Caco-2 (cell line): ENCODE measurements around the gene ANTXR2. TPM values are rescaled to one million over a fixed set of nuclear protein-coding genes. Genes with fewer than 3 reads are reported as not detected.

ENCODE experiments used
- BruUV-seq: library from RNA; stranded (reverse); fragments of 400-500 nt; replicated peaks from 2 replicates; lab custom pipeline; 2021; lab: Mats Ljungman, UMichigan
- CTCF ChIA-PET: fragments of 300-600 bp; sonication (Branson Sonifier 250); formaldehyde crosslinking; loops from one replicate; lab custom pipeline; 2022; ENCODE audit warnings: antibody characterized with exemption; lab: Charles Lee
- POLR2A ChIA-PET: fragments of 300-600 bp; sonication (Branson Sonifier 250); formaldehyde crosslinking; loops from one replicate; lab custom pipeline; 2022; ENCODE audit warnings: antibody characterized with exemption; lab: Charles Lee
- DNase-seq, 2 experiments: peaks; one replicate each; pipeline versions ENCODE4 v3.0.0 to v3.0.0-alpha.2; 2020 to 2022
- H3K27me3 ChIP-seq: replicated peaks from 2 replicates; pipeline ENCODE4 v1.6.0; 2011; ENCODE audit warnings: low read length; ENCODE audit not compliant: control insufficient read depth, insufficient read depth
- H3K36me3 ChIP-seq: 2 replicates; pipeline ENCODE4 v1.5.1; 2011; ENCODE audit warnings: low read length; ENCODE audit not compliant: control insufficient read depth, insufficient read depth
- H3K4me1 ChIP-seq: fragments of 250-450 bp; sonication (Bioruptor Pico); 2 replicates; pipeline ENCODE4 v1.5.1; 2020; ENCODE audit warnings: mild to moderate bottlenecking
- H3K4me3 ChIP-seq: 2 replicates; pipeline ENCODE4 v1.5.1; 2011; ENCODE audit warnings: low read depth, mild to moderate bottlenecking, control low read depth, low read length
- H3K9me3 ChIP-seq: fragments of 250-450 bp; sonication (Bioruptor Pico); 2 replicates; pipeline ENCODE4 v1.5.1; 2020; ENCODE audit warnings: mild to moderate bottlenecking, moderate library complexity
- H3K27ac Mint-ChIP-seq: one replicate; pipeline ENCODE4 v1.8.0; 2022; ENCODE audit warnings: mixed read lengths; ENCODE audit not compliant: unreplicated experiment
- H3K27me3 Mint-ChIP-seq: one replicate; pipeline ENCODE4 v1.8.0; 2022; ENCODE audit warnings: mixed read lengths; ENCODE audit not compliant: insufficient read depth, unreplicated experiment
- H3K36me3 Mint-ChIP-seq: one replicate; pipeline ENCODE4 v1.8.0; 2022; ENCODE audit warnings: mild to moderate bottlenecking, mixed read lengths; ENCODE audit not compliant: insufficient read depth, unreplicated experiment
- H3K4me1 Mint-ChIP-seq: one replicate; pipeline ENCODE4 v1.8.0; 2022; ENCODE audit warnings: low read depth, mixed read lengths; ENCODE audit not compliant: unreplicated experiment
- H3K4me3 Mint-ChIP-seq: one replicate; pipeline ENCODE4 v1.8.0; 2022; ENCODE audit warnings: mild to moderate bottlenecking, moderate library complexity, mixed read lengths; ENCODE audit not compliant: unreplicated experiment
- H3K9me3 Mint-ChIP-seq: one replicate; pipeline ENCODE4 v1.8.0; 2022; ENCODE audit warnings: mixed read lengths; ENCODE audit not compliant: unreplicated experiment
- CTCF ChIP-seq, 2 experiments: fragments of 200-600 bp in 1 of 2; IDR thresholded peaks; 1 replicate in 1 of 2; 2 replicates in 1 of 2; pipeline versions ENCODE4 v1.5.1 to v1.8.0; 2011 to 2022; ENCODE audit warnings: antibody characterized with exemption in 1 of 2, control low read depth in 1 of 2, inconsistent platforms in 1 of 2, low read depth in 1 of 2, low read length in 1 of 2, mild to moderate bottlenecking in 1 of 2, moderate library complexity in 1 of 2; ENCODE audit not compliant: insufficient read depth in 1 of 2, severe bottlenecking in 1 of 2, unreplicated experiment in 1 of 2
- intact Hi-C: fragments of 100-400 bp; cut with micrococcal nuclease; formaldehyde crosslinking; loops from one replicate; pipeline ENCODE4 v1.10.0; 2022; ENCODE audit not compliant: unreplicated experiment
- total RNA-seq: library from RNA; stranded (reverse); gene quantifications from 2 replicates; pipeline ENCODE4 v1.2.3, GENCODE V29; 2022

ANTXR2 gene
- total RNA-seq, 1 experiment from 2014 or later, result 1.4 TPM

GRCh38 chr4:80097400-80098177, 24.6 kb upstream of the ANTXR2 start:
- H3K4me3 ChIP-seq, result no peak overlapping the region
- Mint-ChIP-seq H3K27ac (no peak overlapping the region), H3K36me3 (no peaks in the 10 kb centered on the region), H3K9me3 (no peaks in the 10 kb centered on the region), H3K27me3 (peaks cover 4% of the 10 kb centered on the region), H3K4me1 (no peaks in the 10 kb centered on the region), H3K4me3 (no peak overlapping the region)
- CTCF ChIA-PET, result no interaction called here
- no peaks in the 10 kb centered on the region for H3K9me3 ChIP-seq
- POLR2A ChIA-PET, result no interaction called here
- no TSS peak for BruUV-seq
- no peak for DNase-seq
- no peaks in the 10 kb centered on the region for H3K27me3 ChIP-seq
- intact Hi-C loops, result no loop called here
- TF ChIP-seq CTCF (IDR thresholded peaks at IDR 0.05; ENCODE audit: insufficient read depth in 1 of 2, low read depth in 1 of 2, low read length in 1 of 2, severe bottlenecking in 1 of 2, unreplicated experiment in 1 of 2), result no peak
- H3K4me1 ChIP-seq, result no peaks in the 10 kb centered on the region
- no peaks in the 10 kb centered on the region for H3K36me3 ChIP-seq

GRCh38 chr4:80096175-80096850, 23.3 kb upstream of the ANTXR2 start:
- Mint-ChIP-seq H3K36me3 (no peaks in the 10 kb centered on the region), H3K27ac (no peak overlapping the region), H3K27me3 (peaks cover 4% of the 10 kb centered on the region), H3K4me3 (no peak overlapping the region), H3K4me1 (no peaks in the 10 kb centered on the region), H3K9me3 (no peaks in the 10 kb centered on the region)
- intact Hi-C loops, result no loop called here
- Histone ChIP-seq H3K27me3 (no peaks in the 10 kb centered on the region), H3K9me3 (no peaks in the 10 kb centered on the region), H3K4me3 (no peak overlapping the region), H3K36me3 (no peaks in the 10 kb centered on the region), H3K4me1 (no peaks in the 10 kb centered on the region)
- CTCF ChIA-PET, result no interaction called here
- no TSS peak for BruUV-seq
- POLR2A ChIA-PET, result no interaction called here
- no peak for TF ChIP-seq CTCF (IDR thresholded peaks at IDR 0.05; ENCODE audit: insufficient read depth in 1 of 2, low read depth in 1 of 2, low read length in 1 of 2, severe bottlenecking in 1 of 2, unreplicated experiment in 1 of 2)
- no peak for DNase-seq

GRCh38 chr4:80094191-80094590, 21.2 kb upstream of the ANTXR2 start:
- Mint-ChIP-seq H3K4me1 (no peaks in the 10 kb centered on the region), H3K36me3 (no peaks in the 10 kb centered on the region), H3K27ac (no peak overlapping the region), H3K9me3 (no peaks in the 10 kb centered on the region), H3K4me3 (no peak overlapping the region), H3K27me3 (peaks cover 4% of the 10 kb centered on the region)
- Histone ChIP-seq H3K36me3 (no peaks in the 10 kb centered on the region), H3K4me3 (no peak overlapping the region), H3K4me1 (no peaks in the 10 kb centered on the region), H3K27me3 (no peaks in the 10 kb centered on the region), H3K9me3 (no peaks in the 10 kb centered on the region)
- intact Hi-C loops, result no loop called here
- no peak for TF ChIP-seq CTCF (IDR thresholded peaks at IDR 0.05; ENCODE audit: insufficient read depth in 1 of 2, low read depth in 1 of 2, low read length in 1 of 2, severe bottlenecking in 1 of 2, unreplicated experiment in 1 of 2)
- POLR2A ChIA-PET, result no interaction called here
- no TSS peak for BruUV-seq
- CTCF ChIA-PET, result no interaction called here
- no peak for DNase-seq
